ENCODE data around the gene ZNF211. TPM values are rescaled to one million over a fixed set of nuclear protein-coding genes. Genes with fewer than 3 reads are reported as not detected.
A peak's percentile ranks its signal among the peaks of the same experiment; 100 is the strongest.

ZNF211 gene
- total RNA-seq, 2 experiments from 2014 or later, result 7.7 to 8.8 TPM

GRCh38 chr19:57653689-57654088, 20.7 kb downstream of the ZNF211 start:
- ChIA-PET CTCF (no interaction called here), POLR2A (no interaction called here)
- H3K9me3 Mint-ChIP-seq, result peaks cover 41% of the 10 kb centered on the region
- DNase-seq (no peak), ATAC-seq (no peak)
- peaks cover 13% of the 10 kb centered on the region for H3K27me3 Mint-ChIP-seq
- TF ChIP-seq CTCF (IDR thresholded peaks at IDR 0.05), result no peak
- H3K4me1 Mint-ChIP-seq (ENCODE audit: low read depth), result peaks cover 6% of the 10 kb centered on the region
- H3K36me3 Mint-ChIP-seq (ENCODE audit: low read depth), result peaks cover 13% of the 10 kb centered on the region
- H3K4me3 Mint-ChIP-seq, result no peak overlapping the region
- no peak overlapping the region for H3K27ac Mint-ChIP-seq
- intact Hi-C loops (cut with micrococcal nuclease), result no loop called here

- ChIA-PET CTCF (no interaction called here), POLR2A (interaction anchor here (0.7 kb wide), 1 partner anchor 17 kb away, joined by 3 read pairs; no protein-coding TSS in a partner anchor)
- ATAC-seq (no peak), DNase-seq (no peak)
- intact Hi-C loops (cut with micrococcal nuclease), result no loop called here
- Mint-ChIP-seq H3K27me3 (peaks cover 20% of the 10 kb centered on the region), H3K36me3 (ENCODE audit: low read depth) (peaks cover 13% of the 10 kb centered on the region), H3K9me3 (peaks cover 34% of the 10 kb centered on the region), H3K4me1 (ENCODE audit: low read depth) (peaks cover 6% of the 10 kb centered on the region), H3K4me3 (no peak overlapping the region), H3K27ac (no peak overlapping the region)
- no peak for TF ChIP-seq CTCF (IDR thresholded peaks at IDR 0.05)
Observed at GRCh38 chr19:57655443-57655842, 22.5 kb downstream of the ZNF211 start.

GRCh38 chr19:57656346-57656745, 23.4 kb downstream of the ZNF211 start:
- POLR2A ChIA-PET, result no interaction called here
- ATAC-seq, result no peak
- TF ChIP-seq CTCF (IDR thresholded peaks at IDR 0.05), result no peak

DNA sequence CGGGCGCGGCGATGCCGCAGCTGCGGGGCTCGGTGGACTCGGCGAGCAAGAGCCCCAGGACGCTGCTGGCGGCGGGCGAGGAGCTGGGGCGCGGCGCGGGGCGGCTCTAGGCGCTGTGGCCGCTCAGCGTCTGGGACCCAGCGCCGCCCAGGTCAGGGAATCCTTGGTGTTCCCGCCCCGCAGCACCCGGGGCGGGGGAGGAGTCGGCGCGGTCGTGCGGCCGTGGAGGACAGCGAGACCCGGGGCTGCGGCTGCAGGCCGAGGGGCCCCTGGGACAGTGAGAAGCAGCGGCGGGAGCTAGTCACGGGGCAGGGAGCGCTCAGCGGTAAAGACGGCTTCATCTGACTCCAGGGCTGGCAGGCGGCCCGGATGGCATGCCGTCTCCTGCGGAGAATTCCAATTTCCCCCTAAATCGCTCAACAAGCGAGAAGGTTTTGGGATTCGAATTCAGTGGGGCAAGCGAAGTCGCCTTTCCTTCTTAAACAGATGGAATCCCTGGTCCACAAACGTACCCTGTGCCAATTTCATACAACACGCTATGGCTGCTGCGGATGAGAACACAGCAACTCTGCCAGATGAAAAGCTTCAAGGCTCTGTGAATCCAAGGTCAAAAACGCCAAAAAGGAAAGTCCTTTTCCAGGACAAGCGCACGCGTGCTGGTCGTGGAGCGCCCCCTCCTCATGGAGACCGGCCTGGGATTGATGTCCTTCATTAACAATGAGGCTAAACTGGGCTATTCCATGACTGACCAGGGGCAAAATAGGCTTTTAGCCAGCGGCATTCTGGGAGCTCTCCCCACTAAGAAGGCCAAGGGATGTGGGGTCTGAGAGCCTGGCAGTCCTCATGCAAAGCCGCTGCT, 31.5 kb downstream of the ZNF211 start:
- Mint-ChIP-seq H3K27ac (no peak overlapping the region), H3K27me3 (peaks cover 33% of the 10 kb centered on the region), H3K4me3 (peak overlapping the region; percentile 72), H3K9me3 (no peaks in the 10 kb centered on the region), H3K4me1 (ENCODE audit: low read depth) (no peaks in the 10 kb centered on the region), H3K36me3 (ENCODE audit: low read depth) (no peaks in the 10 kb centered on the region)
- intact Hi-C loops (cut with micrococcal nuclease), result no loop called here
- ChIA-PET POLR2A (interaction anchor here (0.7 to 1.3 kb wide), 3 partner anchors 22 to 65 kb away, joined by 3 read pairs; partner anchors contain the start of gene ZNF530), CTCF (interaction anchor here (0.8 to 0.9 kb wide), 2 partner anchors 17 to 409 kb away, joined by 3 read pairs; partner anchors contain the start of gene ZNF551)
- TF ChIP-seq CTCF (IDR thresholded peaks at IDR 0.05), result no peak
- DNase-seq, result no peak
- peak; percentile 42 for ATAC-seq

More at GRCh38 chr19:57656346-57656745, 23.4 kb downstream of the ZNF211 start:
- CTCF ChIA-PET, result no interaction called here
- Mint-ChIP-seq H3K36me3 (ENCODE audit: low read depth) (peaks cover 13% of the 10 kb centered on the region), H3K9me3 (peaks cover 32% of the 10 kb centered on the region), H3K4me3 (no peak overlapping the region), H3K27me3 (peaks cover 23% of the 10 kb centered on the region), H3K4me1 (ENCODE audit: low read depth) (peaks cover 4% of the 10 kb centered on the region), H3K27ac (no peak overlapping the region)
- intact Hi-C loops (cut with micrococcal nuclease), result no loop called here
- DNase-seq, result no peak

DNA sequence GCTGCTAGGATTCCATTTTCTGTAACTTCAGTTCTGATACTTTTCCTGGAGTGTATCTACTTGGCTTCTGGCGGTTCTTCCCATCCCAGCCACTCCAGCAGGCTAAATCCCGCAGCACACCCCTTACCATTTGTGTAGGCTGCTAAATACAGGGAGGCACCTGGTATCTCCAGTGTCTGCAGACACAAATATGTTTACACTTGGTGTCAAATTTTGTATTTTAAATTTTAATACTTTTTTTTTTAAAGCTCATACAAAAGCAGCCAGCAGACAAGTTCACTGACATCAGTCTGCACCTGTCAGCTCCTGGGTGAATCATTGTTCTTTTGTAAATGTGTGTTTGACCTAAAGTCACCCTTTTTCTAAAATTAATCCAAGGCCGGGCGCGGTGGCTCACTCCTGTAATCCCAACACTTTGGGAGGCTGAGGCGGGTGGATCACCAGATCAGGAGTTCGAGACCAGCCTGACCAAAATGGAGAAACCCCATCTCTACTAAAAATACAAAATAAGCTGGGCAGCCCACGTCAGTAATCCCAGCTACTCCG, 32.4 kb downstream of the ZNF211 start:
- Mint-ChIP-seq H3K36me3 (ENCODE audit: low read depth) (no peaks in the 10 kb centered on the region), H3K9me3 (no peaks in the 10 kb centered on the region), H3K27ac (no peak overlapping the region), H3K4me3 (no peak overlapping the region), H3K27me3 (peaks cover 29% of the 10 kb centered on the region), H3K4me1 (ENCODE audit: low read depth) (no peaks in the 10 kb centered on the region)
- ATAC-seq (no peak), DNase-seq (no peak)
- intact Hi-C loops (cut with micrococcal nuclease), result no loop called here
- ChIA-PET CTCF (interaction anchor here (0.9 kb wide), 1 partner anchor 17 kb away, joined by 3 read pairs; the partner anchor contains the start of gene ZNF551), POLR2A (interaction anchor here (1.0 to 1.3 kb wide), 2 partner anchors 46 to 66 kb away, joined by 3 read pairs; partner anchors contain the start of gene ZNF530)
- TF ChIP-seq CTCF (IDR thresholded peaks at IDR 0.05), result no peak
